ENCODE measurements around the gene ZDHHC24.

Gene ZDHHC24

DNA sequence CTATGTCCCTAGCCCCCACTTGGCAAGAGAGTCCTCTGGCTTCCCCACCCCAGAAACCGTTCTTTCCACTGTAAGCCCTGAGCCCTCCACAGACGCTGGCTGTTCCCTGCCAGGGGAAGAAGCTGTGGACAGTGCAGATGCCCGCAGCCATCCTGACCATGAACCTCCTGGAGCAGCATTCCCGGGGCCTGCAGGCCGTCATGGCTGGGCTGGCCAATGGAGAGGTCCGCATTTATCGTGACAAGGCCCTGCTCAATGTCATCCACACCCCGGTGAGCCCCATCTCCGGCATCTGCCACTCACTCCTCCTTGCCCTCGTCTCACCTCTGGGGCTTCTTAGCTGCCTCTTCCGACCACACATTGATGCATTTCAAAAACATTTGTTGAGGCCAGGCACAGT is 22.2 kb downstream of the ZDHHC24 start:
- no peak overlapping the region for H3K4me3 ChIP-seq (ENCODE audit: low read depth, low read length)
- TF ChIP-seq, protein P1, sequence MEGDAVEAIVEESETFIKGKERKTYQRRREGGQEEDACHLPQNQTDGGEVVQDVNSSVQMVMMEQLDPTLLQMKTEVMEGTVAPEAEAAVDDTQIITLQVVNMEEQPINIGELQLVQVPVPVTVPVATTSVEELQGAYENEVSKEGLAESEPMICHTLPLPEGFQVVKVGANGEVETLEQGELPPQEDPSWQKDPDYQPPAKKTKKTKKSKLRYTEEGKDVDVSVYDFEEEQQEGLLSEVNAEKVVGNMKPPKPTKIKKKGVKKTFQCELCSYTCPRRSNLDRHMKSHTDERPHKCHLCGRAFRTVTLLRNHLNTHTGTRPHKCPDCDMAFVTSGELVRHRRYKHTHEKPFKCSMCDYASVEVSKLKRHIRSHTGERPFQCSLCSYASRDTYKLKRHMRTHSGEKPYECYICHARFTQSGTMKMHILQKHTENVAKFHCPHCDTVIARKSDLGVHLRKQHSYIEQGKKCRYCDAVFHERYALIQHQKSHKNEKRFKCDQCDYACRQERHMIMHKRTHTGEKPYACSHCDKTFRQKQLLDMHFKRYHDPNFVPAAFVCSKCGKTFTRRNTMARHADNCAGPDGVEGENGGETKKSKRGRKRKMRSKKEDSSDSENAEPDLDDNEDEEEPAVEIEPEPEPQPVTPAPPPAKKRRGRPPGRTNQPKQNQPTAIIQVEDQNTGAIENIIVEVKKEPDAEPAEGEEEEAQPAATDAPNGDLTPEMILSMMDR (IDR thresholded peaks at IDR 0.05; ENCODE audit: borderline replicate concordance, insufficient read depth, low read depth, low read length) = no peak

DNA sequence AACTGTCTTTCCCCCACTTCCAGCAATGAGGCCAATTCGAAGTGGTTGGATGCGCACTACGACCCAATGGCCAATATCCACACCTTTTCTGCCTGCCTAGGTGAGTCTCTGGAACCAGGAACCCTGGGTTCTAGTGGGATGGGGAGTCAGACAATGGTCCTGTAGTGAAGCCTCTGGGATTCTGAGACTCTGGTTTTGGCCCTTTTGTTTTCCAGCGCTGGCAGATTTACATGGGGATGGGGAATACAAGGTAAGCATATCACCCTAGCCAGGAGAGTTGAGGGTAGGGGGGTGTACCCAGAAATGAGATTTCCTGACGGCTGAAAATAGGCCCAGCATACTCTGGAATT is 34.9 kb downstream of the ZDHHC24 start:
- H3K4me3 ChIP-seq (ENCODE audit: low read depth, low read length) = peak overlapping the region; percentile 67
- TF ChIP-seq, protein P1 (IDR thresholded peaks at IDR 0.05; ENCODE audit: borderline replicate concordance, insufficient read depth, low read depth, low read length) = no peak

DNA sequence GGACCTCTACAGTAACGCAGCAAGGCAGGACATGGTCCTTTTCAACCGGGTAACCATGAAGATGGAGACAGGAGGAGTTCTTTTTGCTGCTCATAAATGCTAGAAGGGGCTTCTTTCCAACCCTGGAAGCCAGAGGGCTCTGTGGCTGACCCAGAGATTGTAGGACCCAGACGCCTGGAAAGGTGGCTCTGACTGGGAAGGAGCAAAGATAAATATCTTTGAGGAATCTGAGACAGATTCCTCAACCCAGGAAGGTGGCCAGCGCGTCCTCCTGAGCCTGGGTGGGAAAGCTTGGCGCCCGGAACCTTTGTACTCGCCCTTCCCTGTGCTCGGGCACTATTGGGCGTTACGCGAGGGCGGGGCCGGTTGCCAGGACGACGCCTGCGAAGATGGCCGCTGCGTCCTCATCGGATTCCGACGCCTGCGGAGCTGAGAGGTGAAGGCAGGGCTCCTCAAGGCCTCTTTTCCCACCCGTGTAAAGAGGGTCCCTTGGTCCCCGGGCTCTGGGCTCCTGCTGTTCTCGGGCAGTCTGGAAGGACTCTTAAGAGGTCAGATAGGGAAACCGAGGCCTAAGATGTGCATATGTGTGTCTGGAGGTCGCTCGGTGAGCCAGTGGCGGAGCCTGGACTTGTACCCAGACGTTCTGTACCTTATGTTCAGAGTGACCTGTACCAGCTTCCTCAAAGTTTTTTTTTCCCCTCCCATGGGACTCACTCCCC is 35.4 kb downstream of the ZDHHC24 start, which contains the start of gene BBS1:
TSS of gene BBS1 (plus strand) at position 365 of the 719 bp plus-strand sequence. CDS start at position 390, 25 bp downstream.
- peak within 1 kb of the TSS; percentile 67 for H3K4me3 ChIP-seq (ENCODE audit: low read depth, low read length)
- TF ChIP-seq, protein P1 (IDR thresholded peaks at IDR 0.05; ENCODE audit: borderline replicate concordance, insufficient read depth, low read depth, low read length) = no peak

DNA sequence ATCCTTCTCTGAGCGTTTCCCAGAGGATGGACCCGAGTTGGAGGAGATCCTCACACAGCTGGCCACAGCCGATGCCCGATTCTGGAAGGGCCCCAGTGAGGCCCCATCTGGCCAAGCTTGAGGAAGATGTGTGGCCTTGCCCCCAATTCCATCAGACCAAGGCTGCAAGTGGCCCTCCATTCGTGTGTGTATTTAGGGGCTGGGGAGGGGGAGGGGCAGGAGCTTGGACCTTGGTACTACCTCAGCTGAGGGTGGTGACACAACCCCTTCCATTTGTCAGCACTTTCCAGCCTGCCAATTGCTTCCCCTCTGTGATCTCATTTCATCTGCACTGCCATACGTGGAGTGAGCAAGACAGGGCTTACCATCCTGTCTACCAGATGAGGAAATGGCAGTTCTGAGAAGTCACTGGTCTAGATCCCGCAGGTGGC is 36.7 kb downstream of the ZDHHC24 start:
- TF ChIP-seq, protein P1 (IDR thresholded peaks at IDR 0.05; ENCODE audit: borderline replicate concordance, insufficient read depth, low read depth, low read length) = no peak

DNA sequence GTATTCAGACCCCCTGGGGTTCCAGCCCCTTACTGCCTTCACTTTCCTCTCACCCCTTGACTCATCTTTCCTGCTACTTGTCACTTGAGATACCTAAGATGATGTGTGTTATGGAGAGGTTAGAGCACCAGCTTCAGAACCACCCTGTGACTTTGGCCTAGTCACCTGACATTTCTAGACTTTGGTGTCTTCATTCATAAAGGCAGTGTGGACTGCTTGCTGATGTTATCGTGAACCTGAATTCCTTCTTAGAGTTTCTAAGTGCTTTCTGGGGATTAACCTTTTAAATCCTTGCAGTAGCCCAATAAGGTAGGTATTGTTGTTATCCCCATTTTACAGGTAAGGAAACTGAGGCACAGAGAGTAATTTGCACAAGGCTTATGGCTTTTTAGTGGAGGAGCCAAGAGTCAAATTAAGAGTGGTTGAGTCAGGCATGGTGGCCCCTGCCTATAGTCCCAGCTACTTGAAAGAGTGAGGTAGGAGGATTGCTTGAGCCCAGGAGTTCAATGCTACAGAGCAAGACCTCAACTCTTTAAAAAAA is 40.5 kb downstream of the ZDHHC24 start:
- no peak overlapping the region for H3K4me3 ChIP-seq (ENCODE audit: low read depth, low read length)
- TF ChIP-seq, protein P1 (IDR thresholded peaks at IDR 0.05; ENCODE audit: borderline replicate concordance, insufficient read depth, low read depth, low read length) = no peak

More for the DNA sequence above, 36.7 kb downstream of the ZDHHC24 start:
- H3K4me3 ChIP-seq (ENCODE audit: low read depth, low read length) = no peak overlapping the region

DNA sequence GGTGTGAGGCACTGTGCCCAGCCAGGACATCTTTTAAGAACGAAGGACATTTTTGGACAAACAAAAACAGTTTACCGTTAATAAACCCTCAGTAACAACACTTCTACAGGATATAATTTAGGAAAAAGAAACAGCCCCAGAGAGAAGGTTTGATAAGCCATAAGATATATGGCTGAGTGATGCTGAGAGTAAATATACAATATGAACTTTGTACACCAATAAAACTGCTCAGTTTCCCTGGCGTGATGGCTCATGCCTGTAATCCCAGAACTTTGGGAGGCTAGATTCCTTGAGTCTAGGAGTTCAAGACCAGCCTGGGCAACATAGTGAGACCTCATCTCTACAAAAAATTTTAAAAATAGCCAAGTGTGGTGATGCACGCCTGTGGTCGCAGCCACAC is 47.3 kb downstream of the ZDHHC24 start:
- H3K4me3 ChIP-seq (ENCODE audit: low read depth, low read length) = no peak overlapping the region
- TF ChIP-seq, protein P1 (IDR thresholded peaks at IDR 0.05; ENCODE audit: borderline replicate concordance, insufficient read depth, low read depth, low read length) = no peak

DNA sequence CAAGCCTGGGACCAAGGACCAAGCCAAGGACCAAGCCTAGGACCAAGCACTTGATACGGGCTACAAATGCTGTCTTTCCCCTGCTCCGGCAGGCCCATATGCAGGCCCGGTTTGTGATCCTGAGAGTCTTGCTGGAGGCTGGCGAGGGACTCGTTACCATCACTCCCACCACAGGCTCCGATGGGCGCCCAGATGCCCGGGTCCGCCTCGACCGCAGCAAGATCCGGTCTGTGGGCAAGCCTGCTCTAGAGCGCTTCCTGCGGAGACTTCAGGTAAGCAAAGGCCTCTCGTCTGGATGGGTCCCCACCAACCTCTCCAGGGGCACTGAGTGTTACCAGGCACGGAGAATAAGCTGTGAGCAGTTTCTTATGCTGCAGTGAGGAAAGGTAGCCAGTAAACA is 48.6 kb downstream of the ZDHHC24 start:
- H3K4me3 ChIP-seq (ENCODE audit: low read depth, low read length) = no peak overlapping the region
- TF ChIP-seq, protein P1 (IDR thresholded peaks at IDR 0.05; ENCODE audit: borderline replicate concordance, insufficient read depth, low read depth, low read length) = no peak

All from GM12875 (cell line).